GM18907 (cell line): Measurements from ENCODE around the gene IGFBP1.
A peak's percentile ranks its signal among the peaks of the same experiment; 100 is the strongest.

Experiments
- ATAC-seq: cut with Tn5 transposase; IDR thresholded peaks from one replicate; pipeline ENCODE4 v1.9.1; 2021; ENCODE audit warnings: mild to moderate bottlenecking, moderate library complexity; ENCODE audit not compliant: unreplicated experiment

Gene IGFBP1

DNA sequence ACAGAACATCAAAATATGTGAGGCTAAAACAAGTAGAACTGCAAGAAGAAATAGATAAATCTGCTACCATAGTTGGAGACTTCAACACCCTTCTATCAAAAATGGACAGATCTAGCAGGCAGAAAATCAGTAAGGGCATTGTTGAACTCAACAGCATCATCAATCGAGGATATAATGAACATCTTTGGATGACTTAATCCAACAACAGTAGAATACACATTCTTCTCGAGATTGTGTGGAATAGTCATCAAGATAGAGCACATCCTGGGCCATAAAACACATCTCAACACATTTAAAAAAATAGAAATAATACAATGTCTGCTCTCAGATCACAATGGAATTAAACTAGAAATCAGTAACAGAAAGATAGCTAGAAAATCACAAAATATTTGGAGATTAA is 9.9 kb downstream of the IGFBP1 start:
- ATAC-seq: no peak

DNA sequence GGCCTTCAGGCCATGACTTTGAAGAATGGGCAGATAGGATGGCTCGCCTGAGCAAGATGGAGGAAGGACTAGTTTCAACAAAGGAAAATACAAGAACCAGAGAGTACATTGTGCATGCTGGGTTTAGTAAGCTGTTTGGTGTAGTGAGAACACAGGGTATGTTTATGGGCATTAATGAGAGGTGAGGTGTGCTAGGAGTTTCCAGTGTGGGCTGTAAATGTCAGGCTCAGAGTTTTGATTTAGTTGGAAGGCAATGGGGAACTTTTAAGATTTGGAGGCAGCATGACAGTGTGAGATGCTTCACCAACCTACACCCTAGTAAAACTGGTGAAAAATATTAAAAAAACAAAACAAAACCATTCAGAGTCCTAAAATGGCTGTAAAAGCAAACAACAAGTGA is 13.3 kb downstream of the IGFBP1 start:
- no peak for ATAC-seq

DNA sequence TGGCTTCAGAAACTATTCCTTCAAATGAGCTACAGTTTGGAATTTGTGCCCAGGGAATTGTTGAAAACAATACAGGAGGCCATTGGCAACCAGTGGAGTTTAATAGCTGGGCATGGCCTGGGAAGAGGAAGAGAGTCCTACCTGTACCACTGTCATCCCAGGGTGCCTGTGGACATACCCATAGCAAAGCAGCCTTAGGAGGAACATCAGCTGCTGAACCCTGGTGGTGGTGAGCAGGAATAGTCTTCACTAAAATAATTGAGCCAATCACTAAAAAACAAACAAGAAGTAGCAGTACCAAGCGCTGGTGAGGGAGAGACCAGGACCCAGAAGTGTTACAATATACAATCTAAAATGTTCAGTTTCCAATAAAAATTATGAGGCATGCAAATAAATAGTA is 14.5 kb downstream of the IGFBP1 start:
- ATAC-seq: no peak

DNA sequence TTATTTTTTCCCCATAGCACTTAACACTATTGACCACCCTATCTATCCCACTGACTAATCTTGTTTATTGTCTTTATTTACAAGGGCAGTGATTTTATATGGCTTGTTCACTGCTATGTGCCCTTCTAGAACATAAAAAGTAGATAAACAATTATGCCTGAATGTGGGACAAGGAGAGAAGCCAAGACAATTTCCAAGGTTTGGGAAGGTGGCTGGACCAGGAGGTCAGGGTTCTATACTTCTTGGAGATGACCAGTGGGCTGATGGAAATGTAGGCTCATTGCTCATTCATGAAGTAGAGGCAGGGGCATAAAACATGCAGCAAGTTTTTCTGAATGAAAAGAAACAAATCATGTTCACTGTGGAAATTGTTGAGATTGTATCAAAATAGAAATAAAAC is 21.3 kb downstream of the IGFBP1 start:
- no peak for ATAC-seq

DNA sequence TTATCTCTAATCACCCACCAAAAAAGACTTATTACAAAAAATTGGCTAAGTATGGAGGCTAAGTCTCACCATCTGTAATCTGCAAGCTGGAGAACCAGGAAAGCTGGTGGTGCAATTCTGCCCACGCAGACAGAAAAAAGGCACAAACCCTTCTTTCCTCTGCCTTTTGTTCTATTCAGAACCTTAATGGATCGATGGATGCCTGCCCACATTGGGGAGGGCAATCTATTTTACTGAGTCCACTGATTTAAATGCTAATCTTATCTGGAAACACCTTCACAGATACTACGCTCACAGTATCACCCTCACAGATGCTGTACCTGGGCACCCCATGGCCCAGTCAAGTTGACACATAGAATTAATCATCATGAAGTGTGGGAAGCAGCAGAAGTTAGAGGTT is 22.6 kb downstream of the IGFBP1 start:
- no peak for ATAC-seq

DNA sequence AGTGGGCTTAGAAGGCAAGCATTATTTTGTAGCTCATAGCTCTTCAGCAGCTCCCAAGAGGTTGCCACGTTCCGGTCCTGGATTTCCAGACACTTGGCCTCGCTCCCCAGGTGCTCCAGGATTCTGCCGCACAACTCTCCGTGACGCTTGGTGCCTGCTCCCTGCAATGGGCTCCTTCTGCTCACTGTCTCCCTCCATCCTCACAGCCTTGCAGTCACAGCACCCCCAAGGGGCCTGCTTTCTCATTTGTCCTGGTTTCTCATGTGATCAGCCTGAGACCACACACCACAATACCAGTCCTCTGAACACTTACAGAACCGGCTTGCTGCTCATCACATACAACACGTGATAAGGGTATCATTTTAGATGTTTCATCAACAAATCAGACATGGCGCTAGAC is 23.0 kb downstream of the IGFBP1 start:
- no peak for ATAC-seq

DNA sequence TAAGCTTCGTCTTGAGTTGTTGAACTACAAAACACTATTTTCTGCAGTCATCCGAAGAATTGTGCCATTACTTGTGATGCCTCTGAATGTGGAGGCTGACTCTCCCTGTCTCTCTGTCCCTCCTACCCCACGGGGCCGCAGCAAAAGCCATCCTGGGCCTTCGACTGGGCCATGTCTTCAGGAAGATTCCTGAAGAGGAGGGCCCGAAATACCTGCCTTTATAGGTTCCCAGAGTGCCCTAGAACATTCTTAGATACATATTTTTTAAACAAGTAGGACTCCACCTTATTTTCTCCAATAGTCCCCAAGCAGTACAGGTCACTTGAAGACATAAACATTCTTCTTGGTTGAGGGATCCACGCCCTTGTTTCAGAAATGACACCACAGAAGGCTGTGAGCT is 24.7 kb downstream of the IGFBP1 start:
- ATAC-seq: no peak

DNA sequence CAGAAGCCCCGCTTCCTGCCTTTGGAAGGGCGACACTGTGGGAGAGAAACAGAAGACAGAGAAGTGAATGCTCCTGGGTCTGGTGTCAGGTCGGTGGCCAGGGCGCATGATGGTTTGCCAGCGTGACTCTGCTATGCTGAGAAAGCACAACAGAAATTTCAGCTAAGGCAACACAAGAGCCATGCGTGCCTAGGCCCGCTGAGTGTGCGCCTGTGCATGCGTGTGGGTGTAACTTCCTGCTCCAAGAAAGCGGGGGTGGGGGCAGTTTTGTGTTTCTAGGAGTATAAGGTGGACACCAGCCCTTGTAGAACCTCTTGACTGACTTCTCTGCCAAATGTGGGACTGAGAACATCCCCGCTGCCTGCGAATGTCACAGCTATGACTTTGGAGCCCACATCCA is 26.6 kb downstream of the IGFBP1 start:
- ATAC-seq: no peak

DNA sequence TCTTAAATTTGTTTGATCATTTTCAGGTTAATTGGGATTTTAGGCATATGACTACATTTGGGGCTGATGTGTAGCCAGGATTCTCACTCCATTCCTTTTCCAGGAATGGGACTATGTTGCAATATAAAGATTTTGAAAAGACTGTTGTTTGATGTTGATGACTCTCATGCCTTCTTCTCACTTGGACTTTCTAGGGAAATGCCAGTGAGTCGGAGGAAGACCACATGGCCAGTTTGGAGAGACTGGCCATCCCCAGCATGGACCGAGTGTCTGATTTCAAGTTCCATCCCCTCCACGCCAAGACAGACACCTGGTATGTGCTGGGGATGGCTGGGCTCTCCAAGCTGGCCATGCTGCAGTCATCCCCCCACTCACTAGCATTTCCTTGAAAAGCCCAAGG is 27.3 kb downstream of the IGFBP1 start:
- no peak for ATAC-seq

DNA sequence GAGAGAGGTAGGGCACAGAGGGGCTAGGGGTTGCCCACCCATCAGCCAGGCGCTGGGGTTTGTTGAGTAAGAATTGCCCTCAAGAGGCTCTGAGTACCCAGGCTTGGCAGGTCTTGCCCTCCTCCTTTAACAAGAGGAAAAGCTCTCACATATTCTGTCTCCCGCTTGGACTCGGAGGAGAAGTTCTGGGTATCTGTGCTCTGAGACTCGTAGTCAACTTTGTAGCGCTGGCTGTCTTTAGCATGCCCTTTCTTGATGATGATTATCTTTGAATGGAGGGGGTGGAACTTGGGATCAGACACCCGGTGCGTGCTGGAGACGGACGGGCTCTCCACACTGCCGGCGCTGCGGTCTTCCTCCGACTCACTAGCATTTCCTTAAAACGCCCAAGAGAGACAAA is 28.8 kb downstream of the IGFBP1 start:
- ATAC-seq: no peak

DNA sequence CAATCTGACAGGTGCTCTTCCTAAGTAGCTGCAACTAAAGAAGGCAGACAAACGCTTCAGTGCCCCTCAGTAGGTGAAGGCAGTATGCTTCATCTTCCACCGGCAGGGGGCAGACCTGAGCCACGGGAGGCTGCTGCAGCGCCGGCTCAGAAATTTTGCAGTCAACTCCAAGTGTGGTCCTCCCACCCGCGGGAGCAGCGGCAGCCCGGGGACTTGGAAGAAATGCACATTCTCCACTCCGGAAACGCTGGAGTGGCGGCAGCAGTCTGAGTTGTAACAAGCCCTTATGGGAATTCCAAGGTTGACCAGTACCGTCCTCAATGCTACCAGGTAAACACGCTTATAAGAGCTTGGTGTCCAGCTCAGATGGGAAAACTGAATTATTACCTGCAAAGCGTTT is 29.4 kb downstream of the IGFBP1 start:
- ATAC-seq: no peak

DNA sequence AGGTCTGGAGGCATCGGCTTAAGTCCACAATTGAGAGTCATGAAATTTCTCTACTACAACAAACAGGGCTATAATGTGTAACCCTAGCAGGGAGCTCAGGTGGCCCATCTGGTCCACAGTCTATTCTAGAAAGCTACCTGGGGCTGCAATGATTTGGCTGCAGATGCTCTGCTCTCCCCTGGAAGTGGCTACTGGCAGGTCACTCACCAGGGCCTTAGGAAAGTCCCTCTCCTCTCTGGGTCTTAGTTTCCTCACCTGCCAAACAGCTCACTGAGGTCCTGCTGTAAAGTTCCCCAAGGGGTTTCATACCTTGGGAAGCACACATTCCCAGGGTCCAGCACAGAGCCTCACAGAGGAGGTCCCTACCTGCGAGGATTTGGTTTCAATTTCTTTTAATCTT is 30.3 kb downstream of the IGFBP1 start:
- ATAC-seq: no peak

DNA sequence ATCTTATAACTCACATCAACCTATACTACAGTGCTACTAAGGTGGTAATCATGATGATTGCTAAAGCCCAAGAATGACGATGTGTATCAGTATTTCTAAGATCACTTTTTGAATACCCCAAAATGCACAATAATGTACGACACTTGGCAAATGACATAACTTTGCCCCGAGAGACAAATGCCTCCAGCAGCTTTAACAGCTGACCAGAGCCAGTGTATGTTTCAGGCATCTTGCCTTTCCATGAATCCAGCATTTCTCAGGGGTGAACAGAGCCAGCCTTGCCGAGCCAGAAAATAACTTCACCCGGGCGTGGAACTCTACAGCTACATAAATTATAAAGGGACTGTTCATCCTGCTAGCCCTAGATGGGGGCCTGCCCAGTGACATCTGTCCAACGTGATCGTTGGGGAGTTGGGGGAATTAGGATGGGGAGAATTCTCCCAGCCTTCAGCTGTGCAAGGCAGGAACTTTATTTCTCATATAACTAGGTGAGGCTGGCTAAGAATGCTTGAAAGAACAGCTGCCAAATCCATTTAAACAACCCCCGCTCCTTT is 31.0 kb downstream of the IGFBP1 start:
- ATAC-seq: no peak

DNA sequence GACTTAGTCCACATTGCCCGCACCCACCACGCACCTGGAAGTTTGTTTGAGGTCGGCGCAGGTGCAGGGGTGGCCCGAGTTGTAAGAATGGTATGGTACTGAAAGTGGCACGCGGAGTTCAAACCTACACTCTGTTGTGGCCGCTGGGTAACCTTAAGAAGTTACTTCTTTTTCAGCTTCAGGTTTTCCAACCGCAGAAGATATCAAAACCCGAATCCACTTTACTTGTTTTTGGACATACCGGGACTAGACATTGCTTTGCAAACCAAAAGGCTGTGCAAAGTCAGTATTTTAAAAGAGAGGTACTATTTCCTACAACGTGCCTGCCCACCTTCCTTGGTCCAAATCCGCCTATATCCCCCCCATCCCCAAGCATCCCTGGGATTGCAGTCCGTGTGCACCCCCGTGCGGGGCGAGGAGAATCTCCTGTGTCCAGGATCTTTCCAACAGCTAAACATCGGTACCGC is 31.7 kb downstream of the IGFBP1 start:
- ATAC-seq: no peak

DNA sequence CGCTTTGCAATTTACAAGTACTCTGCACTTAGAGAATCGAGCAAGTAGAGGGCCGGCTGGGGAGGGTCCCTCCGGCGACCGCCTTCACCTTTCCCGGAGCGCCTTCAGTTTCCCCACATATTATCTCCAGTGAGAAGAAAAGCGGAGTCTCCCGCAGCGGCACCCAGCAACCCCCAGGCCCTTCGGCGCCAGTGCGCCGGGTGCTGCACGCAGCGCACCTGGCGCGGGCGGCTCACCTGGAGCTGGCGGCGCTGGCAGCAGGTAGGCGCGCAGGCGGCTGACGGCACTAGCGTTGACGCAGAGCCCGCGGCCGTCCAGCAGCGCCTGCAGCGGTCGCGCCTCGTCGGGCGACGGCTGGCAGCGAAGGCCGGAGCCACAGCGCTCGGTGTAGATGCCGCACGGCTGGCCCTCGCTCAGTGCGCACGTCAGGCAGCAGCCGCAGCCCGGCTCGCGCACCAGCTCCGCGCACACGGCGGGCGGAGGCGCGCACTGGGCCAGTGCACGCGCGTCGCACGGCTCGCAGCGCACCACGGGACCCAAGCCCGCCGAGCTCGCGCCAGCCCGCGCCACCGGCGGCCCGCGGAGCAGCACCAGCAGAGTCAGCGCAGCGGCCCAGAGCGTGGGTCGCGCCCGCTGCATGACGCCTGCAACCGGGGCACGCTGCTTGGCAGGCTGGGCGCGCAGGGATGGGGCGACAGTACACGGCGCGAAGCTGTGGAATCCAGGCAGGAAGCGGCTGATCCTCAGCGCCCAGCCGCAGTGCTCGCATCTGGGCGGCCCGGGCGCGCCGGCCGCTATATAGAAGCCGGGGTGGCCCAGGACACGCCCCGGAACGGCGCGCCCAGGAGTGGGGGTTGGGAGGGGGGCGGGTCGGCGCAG is 32.5 kb downstream of the IGFBP1 start, which contains the start of gene IGFBP3:
IGFBP3 (minus strand) TSS at position 771 of the 879 bp plus-strand sequence; CDS start at position 639, 132 bp downstream.
- no peak for ATAC-seq

DNA sequence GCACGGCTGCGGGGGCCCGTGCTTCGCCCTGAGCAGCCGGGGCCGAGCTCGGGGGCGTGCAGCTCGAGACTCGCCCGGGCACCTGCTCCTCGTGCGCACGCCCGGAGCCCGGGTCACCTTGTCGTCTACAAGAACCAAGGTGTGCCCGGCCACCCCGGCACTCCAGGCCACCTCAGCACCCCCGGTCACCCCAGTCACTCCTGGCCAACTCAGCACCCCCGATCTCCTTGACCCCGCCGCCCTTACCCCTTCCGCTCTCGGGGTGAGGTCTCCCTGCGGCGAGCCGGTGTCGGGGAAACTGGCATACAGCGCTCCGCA is 33.1 kb downstream of the IGFBP1 start:
- no peak for ATAC-seq

DNA sequence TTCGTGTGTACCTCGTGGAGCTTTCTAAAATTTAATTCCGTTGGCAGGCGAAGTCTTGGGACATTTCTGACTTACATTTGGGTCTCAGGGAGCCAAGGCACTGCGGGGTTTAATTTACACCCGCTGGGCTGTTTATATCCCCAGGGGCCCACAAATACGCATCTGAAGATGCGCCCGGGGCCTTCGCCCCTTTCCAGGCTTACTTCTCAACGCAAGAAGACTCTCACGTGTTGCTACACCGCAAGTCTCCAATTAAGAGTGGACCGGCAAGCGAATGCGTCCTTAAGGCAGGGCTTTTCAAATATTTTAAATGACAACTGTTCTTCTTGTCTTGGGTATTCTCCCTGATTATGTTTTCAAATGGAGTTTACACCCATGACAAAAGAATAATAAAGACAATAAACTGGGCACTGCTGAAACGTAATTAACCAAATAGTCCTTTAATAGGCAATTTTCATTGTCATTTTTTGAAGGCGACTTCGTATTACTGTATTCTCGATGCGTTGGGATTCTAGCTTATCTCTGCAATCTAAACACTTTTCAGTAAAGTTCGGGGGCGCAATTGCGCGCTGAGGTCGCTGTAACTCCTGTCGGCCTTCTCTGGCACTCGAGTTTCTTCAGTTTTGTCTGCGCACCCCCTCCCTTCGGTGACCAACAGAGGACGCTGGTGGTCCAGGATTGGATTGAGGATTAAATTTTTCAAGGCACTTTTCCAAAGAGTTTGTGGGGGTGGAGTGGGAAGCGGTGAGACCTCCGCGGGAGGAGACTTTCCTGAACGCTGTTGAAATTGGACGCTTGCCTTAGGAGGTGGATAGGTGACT is 33.6 kb downstream of the IGFBP1 start:
- no peak for ATAC-seq

DNA sequence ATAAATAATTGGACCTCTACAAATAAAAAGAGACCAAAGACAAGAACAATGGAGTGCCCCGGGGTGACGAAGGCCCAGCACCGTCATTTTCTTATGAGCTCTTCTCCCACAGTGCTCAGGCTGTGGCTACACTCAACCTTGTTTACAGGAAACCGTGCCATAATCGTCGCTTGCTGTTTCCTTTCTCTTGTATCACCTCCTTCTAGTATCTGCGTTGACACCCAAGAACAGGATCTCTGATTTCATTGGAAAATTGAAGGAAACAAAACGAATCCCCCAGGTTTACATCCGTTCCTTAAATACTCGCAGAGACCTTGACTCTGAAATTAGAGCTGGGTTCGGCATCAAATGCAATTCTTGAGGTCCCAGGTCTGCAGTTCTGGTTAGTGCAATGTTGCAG is 34.5 kb downstream of the IGFBP1 start:
- no peak for ATAC-seq

DNA sequence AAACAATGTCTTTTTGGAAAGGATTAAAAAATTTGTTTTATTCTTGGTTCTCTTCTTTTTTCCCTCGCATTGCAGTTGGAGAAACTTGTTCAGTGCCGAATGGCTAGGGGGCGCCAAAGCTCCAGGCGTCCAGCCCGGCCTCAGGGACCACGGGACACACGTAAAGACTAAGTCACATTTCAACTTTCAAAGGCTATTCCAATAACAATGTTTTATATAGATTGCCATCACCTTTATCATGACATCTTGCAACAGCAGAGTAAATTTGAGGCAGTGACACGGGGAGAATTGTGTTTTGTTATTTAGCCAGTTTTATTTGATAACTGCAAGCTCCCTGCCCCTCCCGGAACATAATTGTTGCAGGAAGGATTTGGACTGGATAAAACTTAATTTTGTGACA is 35.0 kb downstream of the IGFBP1 start:
- ATAC-seq: peak; percentile 50

DNA sequence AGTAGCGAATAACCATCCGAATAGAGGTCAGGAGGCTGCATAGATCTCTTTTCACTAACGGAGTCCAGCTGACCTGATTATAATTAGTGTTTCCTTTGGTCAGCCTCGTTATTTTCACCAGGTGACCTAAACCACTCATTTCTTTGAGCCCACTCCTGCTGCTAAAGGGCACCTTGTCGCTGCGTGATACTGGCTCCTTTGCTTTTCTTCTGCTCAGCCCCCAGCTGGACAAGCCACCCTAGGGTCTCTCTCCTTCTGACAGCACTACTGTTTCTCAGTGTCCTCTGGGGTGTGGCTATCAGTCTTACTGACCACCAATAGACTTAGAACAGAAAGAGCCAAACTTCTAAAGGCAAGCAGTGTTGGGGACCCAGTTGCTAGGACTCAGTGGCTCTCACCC is 35.5 kb downstream of the IGFBP1 start:
- ATAC-seq: no peak

DNA sequence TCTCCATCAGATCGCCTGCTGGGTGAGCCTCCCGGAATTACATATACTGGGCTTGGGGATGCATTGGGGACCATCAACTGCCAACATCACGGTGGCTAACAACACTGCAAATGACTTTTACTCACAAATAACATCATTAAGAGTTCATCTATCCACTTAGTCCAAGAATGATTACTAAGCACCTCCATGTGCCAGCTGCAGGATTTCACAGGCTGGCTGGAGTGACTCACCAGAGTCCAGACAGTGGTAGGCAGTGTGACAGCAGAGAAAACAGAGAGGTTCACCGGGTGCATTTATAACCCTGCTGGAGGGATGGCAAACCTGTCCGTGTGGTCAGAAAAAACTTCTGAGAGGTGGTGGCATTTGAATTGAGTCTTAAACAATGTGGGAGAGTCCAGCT is 36.0 kb downstream of the IGFBP1 start:
- no peak for ATAC-seq

DNA sequence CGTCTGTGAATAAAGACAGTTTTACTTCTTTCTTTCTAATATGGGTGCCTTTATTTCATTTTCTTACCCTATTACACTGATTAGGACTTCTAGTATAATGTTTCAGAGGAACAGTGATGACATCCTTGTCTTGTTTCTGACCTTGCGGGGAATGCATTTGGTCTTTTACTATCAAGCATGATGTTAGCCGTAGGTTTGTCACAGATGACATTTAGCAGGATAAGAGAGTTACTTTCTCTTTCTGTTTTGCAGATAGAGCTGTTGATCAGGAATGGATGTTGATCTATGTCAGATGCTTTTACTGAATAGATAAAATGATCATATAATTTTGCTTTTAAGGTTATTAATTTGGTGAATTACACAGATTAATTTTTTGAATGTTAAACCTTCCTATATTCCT is 39.4 kb downstream of the IGFBP1 start:
- no peak for ATAC-seq
